HepG2 (cell line): ENCODE data around the gene RPL23. TPM values are rescaled to one million over a fixed set of nuclear protein-coding genes. Genes with fewer than 3 reads are reported as not detected.

Source experiments
- ATAC-seq: fragments of 200-7000 bp; cut with Tn5 transposase; 3 replicates; pipeline ENCODE4 v1.9.1; 2020; ENCODE audit warnings: mild to moderate bottlenecking, moderate library complexity
- BruUV-seq: library from RNA; stranded (reverse); fragments of 400-500 nt; replicated peaks from 2 replicates; lab custom pipeline; 2021; lab: Mats Ljungman, UMichigan
- CTCF ChIA-PET: fragments of 300-600 bp; formaldehyde crosslinking; extraction: SDS; loops from one replicate; lab custom pipeline; 2021; ENCODE audit warnings: low total read pairs, inconsistent platforms, low intra/inter-chr PET ratio; lab: Yijun Ruan, JAX
- POLR2A ChIA-PET: fragments of 350-600 bp; sonication (Branson Sonifier 250); formaldehyde crosslinking; loops from one replicate; lab custom pipeline; 2020; ENCODE audit warnings: antibody characterized with exemption, inconsistent platforms; lab: Yijun Ruan, JAX
- DNase-seq: peaks from one replicate; pipeline ENCODE4 v3.0.0-alpha.2; 2015; ENCODE audit warnings: low spot score
- FAIRE-seq: peaks from 3 replicates; lab custom pipeline; 2011; peaks lifted over from hg19 to GRCh38; lab: Jason Lieb, UNC
- H2AFZ ChIP-seq: one replicate; pipeline ENCODE4 v1.6.1; 2011; ENCODE audit warnings: low read length, inconsistent platforms
- H3K27ac ChIP-seq: fragments of 300-600 bp; 3 replicates; pipeline ENCODE4 v1.8.0; 2011; ENCODE audit warnings: mixed run types, mild to moderate bottlenecking, mixed read lengths, low read length, inconsistent platforms; ENCODE audit not compliant: insufficient read depth; ENCODE audit errors: extremely low read length
- H3K27me3 ChIP-seq, 2 experiments: fragments of 200-600 bp in 1 of 2; 2 replicates in 1 of 2; 3 replicates in 1 of 2; pipeline versions ENCODE4 v1.6.0 to v1.8.0; 2011; ENCODE audit warnings: low read length in 2 of 2, mild to moderate bottlenecking in 2 of 2, moderate library complexity in 2 of 2, inconsistent platforms in 1 of 2; ENCODE audit not compliant: insufficient read depth in 2 of 2, control insufficient read depth in 1 of 2
- H3K36me3 ChIP-seq, 2 experiments: fragments of 200-600 bp in 1 of 2; replicated peaks in 1 of 2; 2 replicates in 1 of 2; 3 replicates in 1 of 2; pipeline versions ENCODE4 v1.5.1 to v1.8.0; 2011; ENCODE audit warnings: low read length in 2 of 2, inconsistent platforms in 1 of 2; ENCODE audit not compliant: insufficient read depth in 2 of 2, control insufficient read depth in 1 of 2
- H3K4me1 ChIP-seq: 2 replicates; pipeline ENCODE4 v1.5.1; 2012; ENCODE audit warnings: low read length, inconsistent platforms; ENCODE audit not compliant: insufficient read depth
- H3K4me2 ChIP-seq: 2 replicates; pipeline ENCODE4 v1.6.0; 2011; ENCODE audit warnings: low read depth, low read length, inconsistent platforms
- H3K4me3 ChIP-seq, 3 experiments: fragments of 200-600 bp in 1 of 3; sonication (generic), shearing (Covaris generic) in 1 of 3; replicated peaks in 1 of 3; 2 replicates each; pipeline ENCODE4 v1.5.1; 2011 to 2016; ENCODE audit warnings: low read length in 3 of 3, inconsistent platforms in 2 of 3, low read depth in 2 of 3, mild to moderate bottlenecking in 2 of 3, control low read depth in 1 of 3, mixed read lengths in 1 of 3; ENCODE audit not compliant: insufficient read depth in 1 of 3
- H3K79me2 ChIP-seq: one replicate; pipeline ENCODE4 v1.6.1; 2011; ENCODE audit warnings: low read length, inconsistent platforms; ENCODE audit not compliant: insufficient read depth
- H3K9ac ChIP-seq: 2 replicates; pipeline ENCODE4 v1.6.0; 2011; ENCODE audit warnings: mild to moderate bottlenecking, low read depth, low read length, inconsistent platforms; ENCODE audit not compliant: insufficient read depth
- H3K9me3 ChIP-seq: 2 replicates; pipeline ENCODE4 v1.5.1; 2012; ENCODE audit warnings: mild to moderate bottlenecking, low read length
- H4K20me1 ChIP-seq: 2 replicates; pipeline ENCODE4 v1.6.0; 2011; ENCODE audit warnings: inconsistent platforms, mild to moderate bottlenecking, low read length, moderate library complexity; ENCODE audit not compliant: insufficient read depth
- ARID5B ChIP-seq: IDR thresholded peaks from 2 replicates; pipeline ENCODE4 v1.4.0; 2020; ENCODE audit warnings: mild to moderate bottlenecking, missing genetic modification reagents
- BRD4 ChIP-seq: sonication (generic); formaldehyde crosslinking; IDR thresholded peaks from 2 replicates; pipeline ENCODE4 v1.4.0; 2020; ENCODE audit warnings: missing genetic modification reagents
- DNMT3B ChIP-seq: conservative IDR thresholded peaks from 2 replicates; pipeline ENCODE4 v1.6.1; 2016; ENCODE audit warnings: missing biosample characterization, control low read depth
- ELF3 ChIP-seq: IDR thresholded peaks from 2 replicates; pipeline ENCODE4 v1.6.1; 2016; ENCODE audit warnings: missing genetic modification reagents, missing compliant biosample characterization
- ERF ChIP-seq: IDR thresholded peaks from 2 replicates; pipeline ENCODE4 v1.6.1; 2018; ENCODE audit warnings: missing biosample characterization, missing genetic modification reagents
- GABPB1 ChIP-seq: IDR thresholded peaks from 2 replicates; pipeline ENCODE4 v1.6.1; 2016; ENCODE audit warnings: mild to moderate bottlenecking, missing genetic modification reagents, moderate library complexity, missing compliant biosample characterization
- HMG20B ChIP-seq: conservative IDR thresholded peaks from 2 replicates; pipeline ENCODE4 v1.6.1; 2016; ENCODE audit warnings: missing genetic modification reagents, missing compliant biosample characterization
- ISX ChIP-seq: sonication (generic); formaldehyde crosslinking; conservative IDR thresholded peaks from 2 replicates; pipeline ENCODE4 v1.5.0; 2020; ENCODE audit warnings: missing genetic modification reagents
- SALL1 ChIP-seq: sonication (generic); formaldehyde crosslinking; IDR thresholded peaks from 2 replicates; pipeline ENCODE4 v1.8.0; 2022; ENCODE audit warnings: mild to moderate bottlenecking, missing genetic modification reagents
- SAP130 ChIP-seq: IDR thresholded peaks from 2 replicates; pipeline ENCODE4 v1.6.1; 2016; ENCODE audit warnings: low read depth
- SP1 ChIP-seq, 2 experiments: fragments of 450-650 bp in 1 of 2; sonication (generic) in 1 of 2; formaldehyde crosslinking in 1 of 2; IDR thresholded peaks; 2 replicates each; pipeline versions ENCODE4 v1.4.0 to v1.6.1; 2016 to 2020; ENCODE audit warnings: missing genetic modification reagents in 1 of 2
- TEAD3 ChIP-seq: optimal IDR thresholded peaks from 2 replicates; pipeline ENCODE3; 2016; ENCODE audit warnings: borderline replicate concordance
- TFDP2 ChIP-seq: sonication (generic); formaldehyde crosslinking; IDR thresholded peaks from 2 replicates; pipeline ENCODE4 v1.4.0; 2020; ENCODE audit warnings: missing genetic modification reagents
- ZBTB20 ChIP-seq: sonication (generic); formaldehyde crosslinking; IDR thresholded peaks from 2 replicates; pipeline ENCODE4 v1.8.1; 2023; ENCODE audit warnings: missing genetic modification reagents, low read depth, mild to moderate bottlenecking, borderline replicate concordance
- ZNF441 ChIP-seq: sonication (generic); formaldehyde crosslinking; IDR thresholded peaks from 2 replicates; pipeline ENCODE4 v1.7.0; 2021; ENCODE audit warnings: missing genetic modification reagents, borderline replicate concordance
- ZNF460 ChIP-seq: sonication (generic); formaldehyde crosslinking; IDR thresholded peaks from 2 replicates; pipeline ENCODE4 v1.5.1; 2020; ENCODE audit warnings: missing genetic modification reagents, mild to moderate bottlenecking, borderline replicate concordance
- ZNF644 ChIP-seq: IDR thresholded peaks from 2 replicates; pipeline ENCODE4 v1.6.1; 2016; ENCODE audit warnings: low read depth
- WGBS: methylation state at CpG from one replicate; pipeline ENCODE4 v1.1.6; 2017; ENCODE audit warnings: low lambda C conversion rate; 5-methylcytosine and 5-hydroxymethylcytosine counted together
- in situ Hi-C: cut with HindIII; loops from 2 replicates; pipeline ENCODE4 v1.10.0; 2017; ENCODE audit warnings: low pct_unique_long_range_greater_than_20kb; ENCODE audit not compliant: extremely low pct_ligation_motif_present
- intact Hi-C: fragments of 100-400 bp; cut with micrococcal nuclease; formaldehyde crosslinking; loops from one replicate; pipeline ENCODE4 v1.10.0; 2022; ENCODE audit not compliant: unreplicated experiment
- polyA plus RNA-seq, 8 experiments: library from polyadenylated mRNA; depleted of rRNA in 3 of 8; stranded (reverse) in 7 of 8; unstranded in 1 of 8; fragments of >200 nt; fragmentation: Illumina TruSeq in 4 of 8; extraction: Trizol in 4 of 8; gene quantifications; 2 replicates each; pipeline versions ENCODE4 v1.2.1 to v1.2.3, GENCODE V29; 2011 to 2016; ENCODE audit warnings: low read depth in 4 of 8, missing spikeins in 1 of 8, mixed read lengths in 1 of 8; ENCODE audit not compliant: insufficient read depth in 1 of 8
- total RNA-seq, 5 experiments: library from RNA; depleted of rRNA; stranded (reverse); fragments of >200 nt; fragmentation: Illumina TruSeq; extraction: Trizol; gene quantifications; 2 replicates each; pipeline ENCODE4 v1.2.3, GENCODE V29; 2016; ENCODE audit warnings: low read depth in 1 of 5
- TF ChIP-seq, protein P1 (sequence below): sonication (generic); formaldehyde crosslinking; IDR thresholded peaks from 2 replicates; pipeline ENCODE4 v1.5.0; 2020; ENCODE audit warnings: mild to moderate bottlenecking, low read depth, missing genetic modification reagents, borderline replicate concordance

The RPL23 gene
- total and polyA plus RNA-seq, 2 of the 13 experiments (the other 11 are each of a cell fraction or from before 2014, with no cell fraction given) = 2,790 to 4,860 TPM

- ATAC-seq (no peak; the same call in 2 of the 3 replicates), DNase-seq (peak; percentile 66), FAIRE-seq (peak; percentile 87)
- H2AFZ ChIP-seq = no peak overlapping the region
- peaks cover 27% of the 10 kb centered on the region for H3K4me1 ChIP-seq
- BruUV-seq = no TSS peak
- intact Hi-C loops (loop anchor here (1.0 to 5.0 kb wide), 2 partner anchors 40 to 113 kb away; partner anchors contain the start of genes CWC25 and PSMB3), in situ Hi-C loops (loop anchor here (5.0 kb wide), 1 partner anchor 287 kb away; the partner anchor contains the start of gene PLXDC1)
- H3K9me3 ChIP-seq = no peaks in the 10 kb centered on the region
- CTCF ChIA-PET = no interaction called here
- WGBS = 37% methylated on average over 11 of the region's 11 CpGs
- H3K36me3 ChIP-seq = no peaks in the 10 kb centered on the region
- no peak overlapping the region for H3K9ac ChIP-seq
- no peaks in the 10 kb centered on the region for H4K20me1 ChIP-seq
- H3K4me2 ChIP-seq = peak overlapping the region; percentile 34
- H3K79me2 ChIP-seq = no peaks in the 10 kb centered on the region
- H3K27ac ChIP-seq = no peak overlapping the region
- no peak overlapping the region for H3K4me3 ChIP-seq
- H3K27me3 ChIP-seq = no peaks in the 10 kb centered on the region; a peak in 1 of 5 replicates
- POLR2A ChIA-PET = interaction anchor here (0.7 to 0.8 kb wide), 2 partner anchors 11 to 193 kb away, joined by 4 read pairs; partner anchors contain the start of gene RPL23
- TF ChIP-seq GABPB1 (CRISPR knock-in tag) (no peak), HMG20B (CRISPR knock-in tag) (no peak), ERF (CRISPR knock-in tag) (no peak), BRD4 (CRISPR knock-in tag) (no peak), ZNF460 (no peak), TEAD3 (CRISPR knock-in tag) (peak; percentile 40), SALL1 (CRISPR knock-in tag) (peak; percentile 42; the same call in 1 of the 2 replicates), ZBTB20 (CRISPR knock-in tag) (0 out of 2 replicates have a peak, but pooled peaks have one; percentile 30), TFDP2 (no peak), SP1 (IDR thresholded peaks at IDR 0.05) (no peak), SP1 (CRISPR knock-in tag; IDR thresholded peaks at IDR 0.05) (no peak), SAP130 (peak; percentile 79), DNMT3B (CRISPR knock-in tag) (no peak), ISX (CRISPR knock-in tag) (no peak), ARID5B (CRISPR knock-in tag) (no peak), ELF3 (peak; percentile 68; the same call in 1 of the 2 replicates), ZNF644 (peak; percentile 81), ZNF441 (peak; percentile 31; the same call in 1 of the 2 replicates)
- TF ChIP-seq, protein P1, sequence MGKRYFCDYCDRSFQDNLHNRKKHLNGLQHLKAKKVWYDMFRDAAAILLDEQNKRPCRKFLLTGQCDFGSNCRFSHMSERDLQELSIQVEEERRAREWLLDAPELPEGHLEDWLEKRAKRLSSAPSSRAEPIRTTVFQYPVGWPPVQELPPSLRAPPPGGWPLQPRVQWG = no peak
Observed at GRCh38 chr17:38864636-38865398, 11.3 kb upstream of the RPL23 start.
